G401.6 (cell line): ENCODE results near the gene CPOX.
A peak's percentile ranks its signal among the peaks of the same experiment; 100 is the strongest.
"Not testable (repeated sequence)": the region's sequence is repeated elsewhere in the genome, so short reads cannot be mapped to it uniquely, and the experiment has no call there.

ENCODE experiments used
- FAIRE-seq: peaks from 2 replicates; lab custom pipeline; 2012; peaks lifted over from hg19 to GRCh38; lab: Jason Lieb, UNC

The CPOX gene

GRCh38 chr3:98593046-98593936, at the start of gene CPOX:
TSS of gene CPOX (minus strand) at chr3:98593611. CDS start at chr3:98593504, 107 bp downstream.
- no peak for FAIRE-seq

- not testable (repeated sequence) for FAIRE-seq
These were observed 49.4 kb upstream of the CPOX start for GRCh38 chr3:98642769-98643168.

- not testable (repeated sequence) for FAIRE-seq
These were observed 48.3 kb upstream of the CPOX start for GRCh38 chr3:98641756-98642155.

GRCh38 chr3:98638515-98638914, 45.1 kb upstream of the CPOX start:
- FAIRE-seq: not testable (repeated sequence)

GRCh38 chr3:98630416-98630815, 37.0 kb upstream of the CPOX start:
- no peak for FAIRE-seq

GRCh38 chr3:98628317-98628716, 34.9 kb upstream of the CPOX start:
- no peak for FAIRE-seq

- FAIRE-seq: no peak
These were observed 32.7 kb upstream of the CPOX start for GRCh38 chr3:98626151-98626550.

- FAIRE-seq: no peak
These were observed 30.3 kb upstream of the CPOX start for GRCh38 chr3:98623572-98624280.

GRCh38 chr3:98617841-98618240, 24.4 kb upstream of the CPOX start:
- no peak for FAIRE-seq

GRCh38 chr3:98613616-98614015, 20.2 kb upstream of the CPOX start:
- no peak for FAIRE-seq

GRCh38 chr3:98612996-98613517, 19.6 kb upstream of the CPOX start:
- no peak for FAIRE-seq

- FAIRE-seq: no peak
These were observed 19.2 kb upstream of the CPOX start for GRCh38 chr3:98612587-98612986.

- no peak for FAIRE-seq
These were observed 14.6 kb upstream of the CPOX start for GRCh38 chr3:98608029-98608428.

- FAIRE-seq: no peak
These were observed 10.2 kb upstream of the CPOX start for GRCh38 chr3:98603580-98603979.

- peak; percentile 83 for FAIRE-seq
These were observed 8.8 kb upstream of the CPOX start for GRCh38 chr3:98602078-98602678.

- FAIRE-seq: no peak
These were observed 7.8 kb upstream of the CPOX start for GRCh38 chr3:98601180-98601579.

- FAIRE-seq: no peak
These were observed 7.1 kb upstream of the CPOX start for GRCh38 chr3:98600412-98601095.

GRCh38 chr3:98599647-98600411, 6.4 kb upstream of the CPOX start:
- no peak for FAIRE-seq

- FAIRE-seq: no peak
These were observed 5.1 kb upstream of the CPOX start for GRCh38 chr3:98598492-98598891.

GRCh38 chr3:98596541-98597500, 3.4 kb upstream of the CPOX start:
- FAIRE-seq: no peak
